A549 (cell line): ENCODE data around the gene ROR2. TPM values are rescaled to one million over a fixed set of nuclear protein-coding genes. Genes with fewer than 3 reads are reported as not detected.
"Not testable (repeated sequence)": the region's sequence is repeated elsewhere in the genome, so short reads cannot be mapped to it uniquely, and the experiment has no call there.

Experiments
- ATAC-seq, 2 experiments: fragments of 200-7000 bp in 1 of 2; fragments of >200 bp in 1 of 2; cut with Nextera tagmentation in 1 of 2; cut with Tn5 transposase in 1 of 2; 3 replicates each; pipeline versions ENCODE4 v1.8.0 to v1.9.1; 2018 to 2020; ENCODE audit warnings: mild to moderate bottlenecking in 1 of 2, moderate library complexity in 1 of 2
- CTCF ChIA-PET: fragments of 300-600 bp; sonication (Branson Sonifier 250); formaldehyde crosslinking; extraction: SDS; loops from one replicate; lab custom pipeline; 2021; ENCODE audit warnings: antibody characterized with exemption, inconsistent platforms; lab: Yijun Ruan, JAX
- POLR2A ChIA-PET: fragments of 350-600 bp; formaldehyde crosslinking; extraction: SDS; loops from one replicate; lab custom pipeline; 2021; ENCODE audit warnings: antibody characterized with exemption, inconsistent platforms; lab: Yijun Ruan, JAX
- DNase-seq, 2 experiments: peaks; one replicate each; pipeline versions ENCODE4 v3.0.0 to v3.0.0-alpha.2; 2011 to 2016; ENCODE audit warnings: low read depth in 1 of 2, low spot score in 1 of 2
- FAIRE-seq: peaks from 2 replicates; lab custom pipeline; 2011; peaks lifted over from hg19 to GRCh38; lab: Jason Lieb, UNC
- H3K27ac ChIP-seq, 2 experiments: fragments of >200 bp; sonication (Bioruptor Twin); formaldehyde crosslinking; 3 replicates each; pipeline ENCODE4 v1.5.1; 2016 to 2017
- H3K4me1 ChIP-seq: fragments of >200 bp; sonication (Bioruptor Twin); formaldehyde crosslinking; 3 replicates; pipeline ENCODE4 v1.6.1; 2016
- H3K4me2 ChIP-seq: fragments of >200 bp; sonication (Bioruptor Twin); formaldehyde crosslinking; 3 replicates; pipeline ENCODE4 v1.6.1; 2016
- H3K4me3 ChIP-seq: fragments of >200 bp; sonication (Bioruptor Twin); formaldehyde crosslinking; 3 replicates; pipeline ENCODE4 v1.5.1; 2016
- H3K9me3 ChIP-seq: fragments of >200 bp; sonication (Bioruptor Twin); formaldehyde crosslinking; 3 replicates; pipeline ENCODE4 v1.6.1; 2016
- CEBPB ChIP-seq, 2 experiments: fragments of >200 bp in 1 of 2; sonication (Bioruptor Twin) in 1 of 2; formaldehyde crosslinking in 1 of 2; IDR thresholded peaks; 2 replicates each; pipeline ENCODE4 v1.6.1; 2012 to 2016
- CHD4 ChIP-seq: fragments of 200-600 bp; sonication (generic); IDR thresholded peaks from 2 replicates; pipeline ENCODE4 v1.6.1; 2016; ENCODE audit warnings: antibody characterized with exemption, mild to moderate bottlenecking, borderline replicate concordance
- CTCF ChIP-seq: fragments of >200 bp; sonication (Bioruptor Twin); formaldehyde crosslinking; IDR thresholded peaks from 3 replicates; pipeline ENCODE4 v1.5.1; 2016
- E2F6 ChIP-seq: IDR thresholded peaks from 2 replicates; pipeline ENCODE4 v1.6.1; 2012; ENCODE audit warnings: low read depth, borderline replicate concordance
- FOSL2 ChIP-seq, 2 experiments: fragments of 450-650 bp in 1 of 2; fragments of >200 bp in 1 of 2; sonication (Bioruptor Twin) in 1 of 2; formaldehyde crosslinking; IDR thresholded peaks; 2 replicates each; pipeline versions ENCODE4 v1.5.0 to v1.6.1; 2016 to 2020; ENCODE audit warnings: mild to moderate bottlenecking in 1 of 2, moderate library complexity in 1 of 2
- HEYL ChIP-seq: fragments of 250-450 bp; sonication (Bioruptor Pico); IDR thresholded peaks from 2 replicates; pipeline ENCODE4 v1.8.0; 2021; ENCODE audit warnings: mild to moderate bottlenecking, moderate library complexity
- HMGXB4 ChIP-seq: fragments of 250-450 bp; sonication (Bioruptor Pico); IDR thresholded peaks from 2 replicates; pipeline ENCODE4 v1.5.0; 2021; ENCODE audit warnings: mild to moderate bottlenecking, moderate library complexity, borderline replicate concordance
- JUNB ChIP-seq: fragments of >200 bp; sonication (Bioruptor Twin); formaldehyde crosslinking; IDR thresholded peaks from 2 replicates; pipeline ENCODE4 v1.6.1; 2016
- MAX ChIP-seq: IDR thresholded peaks from 2 replicates; pipeline ENCODE4 v1.6.1; 2012
- NFE2L2 ChIP-seq: fragments of 150-350 bp; conservative IDR thresholded peaks from 2 replicates; pipeline ENCODE4 v1.6.1; 2014; ENCODE audit warnings: low read length
- REST ChIP-seq: fragments of 200-600 bp; sonication (generic); IDR thresholded peaks from 2 replicates; pipeline ENCODE4 v1.6.1; 2016; ENCODE audit warnings: antibody characterized with exemption, mild to moderate bottlenecking, moderate library complexity
- RFX5 ChIP-seq: fragments of 450-650 bp; IDR thresholded peaks from 2 replicates; pipeline ENCODE4 v1.7.1; 2014; ENCODE audit warnings: antibody characterized with exemption, mild to moderate bottlenecking, moderate library complexity
- TFCP2L1 ChIP-seq: fragments of 250-450 bp; sonication (Bioruptor Pico); IDR thresholded peaks from 2 replicates; pipeline ENCODE4 v1.5.0; 2021; ENCODE audit warnings: mild to moderate bottlenecking
- ZC3H11A ChIP-seq: fragments of 450-650 bp; IDR thresholded peaks from 2 replicates; pipeline ENCODE4 v1.6.1; 2014; ENCODE audit warnings: antibody characterized with exemption, mild to moderate bottlenecking
- ZFP36 ChIP-seq: fragments of 450-650 bp; IDR thresholded peaks from 2 replicates; pipeline ENCODE4 v1.6.1; 2014; ENCODE audit warnings: borderline replicate concordance; ENCODE audit not compliant: partially characterized antibody
- ZNF302 ChIP-seq: fragments of 250-450 bp; sonication (Bioruptor Pico); IDR thresholded peaks from 2 replicates; pipeline ENCODE4 v1.9.0; 2021; ENCODE audit warnings: inconsistent platforms, mild to moderate bottlenecking, moderate library complexity
- WGBS: methylation state at CpG from one replicate; pipeline ENCODE4 v1.1.6; 2017; ENCODE audit errors: missing lambda C conversion rate; 5-methylcytosine and 5-hydroxymethylcytosine counted together
- polyA plus RNA-seq, 4 experiments: library from polyadenylated mRNA; depleted of rRNA in 3 of 4; stranded (reverse); fragments of >200 nt; fragmentation: RNase III in 1 of 4; extraction: RNeasy Plus Mini Kit Qiagen cat#74134 plus additional on column Dnase treatment in 1 of 4; gene quantifications; 2 replicates in 3 of 4; 3 replicates in 1 of 4; pipeline ENCODE4 v1.2.3, GENCODE V29; 2011 to 2017

Gene ROR2
- polyA plus RNA-seq, 2 of the 4 experiments (the other 2 are of a cell fraction), result 0.12 to 0.53 TPM

GRCh38 chr9:91541734-91542133, 408.3 kb downstream of the ROR2 start:
- POLR2A ChIA-PET, result interaction anchor here (0.6 kb wide), 1 partner anchor 13 kb away, joined by 4 read pairs; no protein-coding TSS in a partner anchor
- H3K4me1 ChIP-seq, result peaks cover 4% of the 10 kb centered on the region; the same call in 2 of the 3 replicates
- TF ChIP-seq NFE2L2, result no peak
- no peak for TF ChIP-seq CEBPB (IDR thresholded peaks at IDR 0.05)
- no peak for TF ChIP-seq HMGXB4
- no peak for TF ChIP-seq RFX5
- TF ChIP-seq CTCF, result no peak
- TF ChIP-seq REST, result no peak
- TF ChIP-seq JUNB, result no peak
- TF ChIP-seq TFCP2L1, result no peak
- no peak for TF ChIP-seq ZFP36
- no peak for TF ChIP-seq ZNF302 (CRISPR knock-in tag)
- no peak for TF ChIP-seq ZC3H11A
- no peak for TF ChIP-seq CHD4
- no peak for TF ChIP-seq E2F6
- no peak for TF ChIP-seq HEYL (CRISPR knock-in tag)
- TF ChIP-seq, all 56 proteins: peak for 0
- no peak overlapping the region for H3K4me2 ChIP-seq
- H3K27ac ChIP-seq, result no peak overlapping the region
- no peak overlapping the region for H3K4me3 ChIP-seq
- FAIRE-seq, result no peak
- no peak for DNase-seq
- ATAC-seq, result no peak
- CTCF ChIA-PET, result no interaction called here
- no peaks in the 10 kb centered on the region for H3K9me3 ChIP-seq
- 20% methylated on average over 3 of the region's 3 CpGs for WGBS

GRCh38 chr9:91540506-91540905, 409.5 kb downstream of the ROR2 start:
- H3K4me2 ChIP-seq, H3K4me3 ChIP-seq, ATAC-seq, H3K9me3 ChIP-seq, POLR2A ChIA-PET, DNase-seq, H3K27ac ChIP-seq, FAIRE-seq: not testable (repeated sequence)
- CTCF ChIA-PET, result interaction anchor here (0.7 kb wide), 1 partner anchor 13 kb away, joined by 4 read pairs; no protein-coding TSS in a partner anchor
- 77% methylated on average over 4 of the region's 4 CpGs for WGBS
- H3K4me1 ChIP-seq, result peaks cover 17% of the 10 kb centered on the region

GRCh38 chr9:91536211-91536691, 413.8 kb downstream of the ROR2 start:
- H3K27ac ChIP-seq, result peak overlapping the region; percentile 56 to 64; a peak in 5 of 6 replicates
- POLR2A ChIA-PET, result no interaction called here
- ATAC-seq, result peak; percentile 90 to 94

More at GRCh38 chr9:91536211-91536691, 413.8 kb downstream of the ROR2 start:
- peak; percentile 44 to 72 for DNase-seq
- WGBS, result 0% methylated on average over 3 of the region's 3 CpGs
- TF ChIP-seq FOSL2 (IDR thresholded peaks at IDR 0.05) (no peak), FOSL2 (CRISPR knock-in tag; IDR thresholded peaks at IDR 0.05) (0 out of 2 replicates have a peak, but pooled peaks have one; percentile 16), MAX (peak; percentile 51), RFX5 (no peak), REST (peak; percentile 62)
- H3K9me3 ChIP-seq, result no peaks in the 10 kb centered on the region
- CTCF ChIA-PET, result interaction anchor here (1.6 kb wide), 1 partner anchor 9 kb away, joined by 3 read pairs; no protein-coding TSS in a partner anchor
- H3K4me2 ChIP-seq, result peak overlapping the region; percentile 74
- H3K4me1 ChIP-seq, result peaks cover 35% of the 10 kb centered on the region
- H3K4me3 ChIP-seq, result no peak overlapping the region
- FAIRE-seq, result peak; percentile 36
